GM19324 (cell line): ENCODE data around the gene RIOK3.
"Not testable (repeated sequence)": the region's sequence is repeated elsewhere in the genome, so short reads cannot be mapped to it uniquely, and the experiment has no call there.

Source experiments
- ATAC-seq: cut with Tn5 transposase; IDR thresholded peaks from one replicate; pipeline ENCODE4 v1.9.1; 2021; ENCODE audit warnings: mild to moderate bottlenecking, moderate library complexity; ENCODE audit not compliant: unreplicated experiment, low FRiP score

The RIOK3 gene, protein sequence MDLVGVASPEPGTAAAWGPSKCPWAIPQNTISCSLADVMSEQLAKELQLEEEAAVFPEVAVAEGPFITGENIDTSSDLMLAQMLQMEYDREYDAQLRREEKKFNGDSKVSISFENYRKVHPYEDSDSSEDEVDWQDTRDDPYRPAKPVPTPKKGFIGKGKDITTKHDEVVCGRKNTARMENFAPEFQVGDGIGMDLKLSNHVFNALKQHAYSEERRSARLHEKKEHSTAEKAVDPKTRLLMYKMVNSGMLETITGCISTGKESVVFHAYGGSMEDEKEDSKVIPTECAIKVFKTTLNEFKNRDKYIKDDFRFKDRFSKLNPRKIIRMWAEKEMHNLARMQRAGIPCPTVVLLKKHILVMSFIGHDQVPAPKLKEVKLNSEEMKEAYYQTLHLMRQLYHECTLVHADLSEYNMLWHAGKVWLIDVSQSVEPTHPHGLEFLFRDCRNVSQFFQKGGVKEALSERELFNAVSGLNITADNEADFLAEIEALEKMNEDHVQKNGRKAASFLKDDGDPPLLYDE

DNA sequence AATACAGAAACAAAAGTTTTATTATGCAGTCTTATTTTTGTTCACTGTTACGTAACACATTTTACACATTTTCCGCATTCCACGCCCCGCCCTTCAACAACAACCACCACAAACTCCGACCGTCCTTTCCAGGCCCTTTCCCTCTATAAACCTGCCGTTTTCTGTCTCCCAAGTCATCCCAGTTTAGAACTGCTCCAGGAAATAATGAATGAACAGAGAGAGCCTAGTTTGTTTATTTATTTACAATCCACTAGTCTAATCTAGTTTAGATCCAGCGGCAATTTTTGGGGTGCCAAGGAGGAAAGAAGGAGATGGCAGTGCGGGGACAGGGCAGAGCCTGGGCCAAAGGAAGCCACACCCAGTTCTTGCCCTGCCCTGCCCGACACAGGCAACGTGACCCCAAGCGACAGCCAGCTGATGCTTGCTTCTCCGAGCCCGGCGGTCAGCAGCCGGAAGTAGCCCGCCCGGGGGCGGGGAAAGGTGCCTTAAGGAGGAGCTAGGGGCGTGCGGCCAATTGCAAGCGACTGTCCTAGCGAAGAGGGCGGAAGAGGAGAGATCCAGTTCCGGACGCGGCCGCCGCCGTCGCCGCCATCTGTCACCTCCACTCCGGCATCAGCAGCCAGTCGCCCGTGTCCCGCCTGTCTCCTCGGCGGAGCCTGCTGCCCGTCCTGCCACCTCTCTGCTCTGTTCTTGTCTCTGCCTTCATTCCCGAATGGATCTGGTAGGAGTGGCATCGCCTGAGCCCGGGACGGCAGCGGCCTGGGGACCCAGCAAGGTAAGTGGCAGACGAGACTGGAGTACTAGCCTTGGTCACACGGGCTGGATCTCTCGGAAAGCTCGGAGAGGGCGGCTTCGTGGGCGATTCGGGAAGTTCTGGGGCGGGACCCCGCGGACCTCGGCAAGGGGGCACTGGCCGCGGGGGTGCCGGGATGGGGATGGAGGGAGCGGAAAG lies at the start of gene RIOK3:
TSS of gene RIOK3 (plus strand) at position 560 of the 952 bp plus-strand sequence. CDS start at position 713, 153 bp downstream.
- ATAC-seq = peak; percentile 98

DNA sequence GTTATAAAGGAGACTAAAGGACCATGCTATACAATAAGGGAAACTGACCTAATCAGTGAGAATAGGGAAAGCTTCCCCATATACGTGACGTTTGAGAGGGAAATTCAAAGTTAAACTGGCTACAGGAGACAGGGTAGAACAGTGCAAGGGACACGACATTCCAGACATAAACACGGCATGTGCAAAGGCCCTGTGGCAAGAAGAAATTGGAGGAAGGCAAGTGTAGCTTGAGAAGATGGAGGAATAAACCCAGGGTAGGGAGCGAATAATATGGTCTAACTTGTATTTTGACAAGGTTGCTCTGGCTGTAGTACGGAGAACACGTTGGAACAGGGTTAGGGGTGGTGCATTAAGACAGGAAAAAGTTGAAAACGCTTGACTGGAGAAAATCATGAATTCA lies 49.8 kb upstream of the RIOK3 start:
- ATAC-seq = no peak

DNA sequence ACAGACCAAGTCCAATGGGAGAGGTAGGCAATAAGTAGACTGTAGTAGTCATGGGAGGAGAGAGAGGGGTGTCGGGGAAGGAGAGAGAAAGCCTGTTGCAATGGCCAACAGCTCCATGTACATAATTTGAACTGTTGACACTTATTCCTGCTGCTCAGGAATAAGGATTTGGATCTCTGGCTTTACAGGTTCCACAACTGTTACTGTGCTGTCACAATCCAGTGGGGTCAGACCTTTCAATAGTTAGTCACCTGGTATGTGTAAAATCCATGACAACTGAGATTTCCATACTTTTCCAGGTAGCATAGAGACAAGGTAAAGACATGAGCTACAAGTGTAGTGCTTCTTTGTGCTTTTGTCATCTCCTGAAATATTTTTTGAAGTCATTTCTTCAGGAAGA lies 47.5 kb upstream of the RIOK3 start:
- no peak for ATAC-seq

DNA sequence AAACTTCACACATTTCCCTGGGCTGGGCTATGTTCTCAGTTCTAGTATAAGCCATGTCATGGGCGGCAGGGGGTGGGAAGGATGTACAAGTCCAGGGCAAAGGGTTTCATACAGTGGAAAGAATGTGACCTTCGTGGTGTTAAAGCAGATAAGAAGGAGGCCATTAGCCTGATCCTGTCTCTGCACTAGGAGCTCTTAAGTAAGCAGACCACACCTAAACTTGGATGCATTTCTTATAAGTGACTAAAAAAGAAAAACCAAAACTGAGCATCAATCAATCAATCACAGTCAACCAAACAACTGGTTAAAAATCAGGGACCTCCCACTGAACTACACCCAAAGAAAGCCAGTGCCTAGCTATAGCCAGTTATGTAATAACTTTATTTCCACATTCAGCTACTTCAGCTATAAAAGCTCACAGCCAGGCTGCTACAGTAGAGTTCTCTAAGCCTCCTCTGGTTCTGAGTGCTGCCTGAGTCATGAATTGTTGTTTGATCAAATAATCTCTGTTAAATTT lies 46.8 kb upstream of the RIOK3 start:
- no peak for ATAC-seq

DNA sequence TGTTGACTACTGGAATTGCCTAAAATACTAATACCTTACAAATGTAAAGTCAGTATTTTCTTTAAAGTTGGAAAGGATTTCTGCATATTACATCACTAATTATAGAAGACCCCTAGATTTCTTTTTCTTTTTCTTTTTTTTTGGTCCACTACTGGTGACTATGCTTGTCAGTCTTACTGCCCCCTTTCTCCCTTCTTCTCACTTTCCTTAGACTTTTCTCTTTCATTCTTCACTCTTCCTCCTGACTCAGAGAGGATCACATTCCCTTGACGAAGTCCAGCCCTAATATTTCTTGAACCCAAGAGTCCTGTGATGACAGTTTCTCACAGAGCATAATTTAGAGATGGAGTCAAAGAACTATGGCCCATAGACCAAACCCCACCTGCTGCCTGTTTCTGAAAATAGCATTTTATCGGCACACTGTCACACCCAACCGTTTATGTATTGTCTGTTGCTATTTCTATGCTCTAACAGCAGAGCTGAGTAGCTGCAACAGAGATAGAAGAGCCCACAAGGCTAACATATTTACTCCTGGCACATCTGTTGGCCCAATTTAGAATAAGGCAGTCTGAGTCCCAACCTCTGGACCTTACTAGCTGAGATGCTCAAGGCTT lies 40.6 kb upstream of the RIOK3 start:
- no peak for ATAC-seq

DNA sequence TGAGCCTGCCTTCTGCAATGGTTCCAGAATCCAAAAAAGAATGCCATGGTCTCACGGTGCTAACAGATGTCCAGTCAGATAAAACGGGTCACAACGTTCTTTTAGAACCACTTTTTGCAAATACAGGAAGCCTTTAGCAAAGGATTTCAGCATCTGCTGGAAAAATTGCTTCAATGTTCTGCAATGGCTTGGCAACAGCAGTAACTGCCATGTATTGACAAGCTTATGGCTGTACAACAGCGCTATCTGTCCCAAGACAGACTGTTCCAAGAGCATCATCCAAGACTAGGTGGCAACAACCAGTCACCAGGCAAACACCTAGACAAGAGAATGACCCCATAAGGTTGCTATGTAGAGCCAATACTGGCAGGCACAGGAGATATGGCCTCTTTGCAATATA lies 37.6 kb upstream of the RIOK3 start:
- ATAC-seq = no peak

DNA sequence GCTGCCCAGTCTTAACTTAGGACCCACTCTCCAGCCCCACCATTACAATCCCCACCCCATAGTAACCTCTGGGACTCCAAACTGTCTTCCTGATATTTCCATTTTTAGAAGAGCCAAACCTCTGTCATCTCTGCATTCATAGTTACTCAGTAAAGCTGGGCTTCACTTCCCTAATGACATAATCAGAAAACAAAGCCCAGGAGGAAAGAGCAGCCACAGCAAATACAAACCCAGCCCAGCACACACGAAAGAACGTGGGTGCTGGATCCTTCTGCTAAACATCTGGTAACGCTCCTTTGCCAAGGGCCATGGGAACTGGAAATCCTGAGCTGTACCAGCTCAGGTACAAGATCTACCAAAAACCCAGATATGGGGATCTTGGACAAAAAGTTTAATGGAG lies 36.8 kb upstream of the RIOK3 start:
- no peak for ATAC-seq

DNA sequence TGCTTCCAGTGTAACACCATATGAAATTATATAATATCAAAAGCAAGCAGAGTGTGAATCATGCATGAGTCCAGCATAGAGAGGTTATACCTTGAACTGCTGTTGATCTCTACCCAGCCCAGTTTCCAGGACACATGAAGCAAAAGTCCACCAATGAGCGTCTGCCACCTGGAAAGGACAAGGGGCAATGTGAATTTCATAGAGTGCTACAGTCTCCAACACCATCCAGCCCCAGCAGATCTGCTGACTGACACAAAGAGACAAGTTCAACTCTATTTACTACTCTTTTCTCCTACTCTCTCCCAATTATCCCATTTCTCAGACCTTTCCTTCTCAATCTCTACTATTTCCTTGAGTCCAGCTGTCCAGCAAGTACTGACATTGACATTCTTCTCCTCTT lies 31.8 kb upstream of the RIOK3 start:
- ATAC-seq = no peak

DNA sequence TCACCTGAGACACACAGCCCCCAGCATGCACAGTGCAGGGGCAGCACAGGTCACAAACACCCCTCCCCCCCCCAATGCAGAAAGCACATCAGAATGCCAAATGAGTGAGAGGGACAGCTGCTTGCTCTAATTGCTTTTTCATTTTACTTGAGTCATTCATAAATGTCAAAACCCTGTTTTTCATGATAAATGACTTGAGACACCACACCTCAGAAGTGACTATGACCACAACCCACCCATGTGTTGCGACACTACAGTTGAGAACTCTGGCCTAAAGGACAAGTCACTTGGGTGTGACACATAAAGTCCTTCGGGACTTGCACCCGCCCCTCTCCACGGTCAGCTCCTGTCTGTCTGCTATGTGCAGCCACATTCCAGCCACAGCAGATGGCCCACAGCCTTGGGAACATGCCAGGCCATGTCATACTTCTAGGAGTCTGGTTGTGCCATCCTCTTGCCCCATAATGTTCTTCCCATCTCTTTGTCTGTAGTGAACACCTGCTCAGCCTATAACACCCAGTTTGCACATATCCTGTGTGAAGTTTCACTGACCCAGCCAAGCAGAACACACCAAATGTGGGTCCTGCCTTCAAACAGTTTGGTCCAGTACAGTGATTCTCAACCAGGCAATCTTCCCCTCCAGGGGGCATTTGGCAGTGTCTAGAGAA lies 30.2 kb upstream of the RIOK3 start:
- peak; percentile 94 for ATAC-seq

DNA sequence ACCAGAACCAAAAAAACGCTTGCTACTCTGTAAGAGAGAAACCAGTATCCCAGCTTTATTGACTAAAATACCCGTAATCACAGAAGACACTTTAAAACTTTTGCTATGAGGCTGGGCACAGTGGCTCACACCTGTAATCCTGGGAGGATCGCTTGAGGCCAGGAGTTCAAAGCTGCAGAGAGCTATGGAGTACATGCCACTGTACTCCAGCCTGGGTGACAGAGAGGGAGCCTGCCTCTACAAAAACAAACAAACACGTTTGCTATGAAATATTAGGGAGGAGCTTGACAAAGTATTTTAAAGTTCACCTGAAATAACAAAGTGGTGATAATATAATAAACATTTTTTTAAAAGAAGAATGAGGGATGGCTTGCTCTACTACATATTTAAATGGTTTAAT lies 28.5 kb upstream of the RIOK3 start:
- no peak for ATAC-seq

DNA sequence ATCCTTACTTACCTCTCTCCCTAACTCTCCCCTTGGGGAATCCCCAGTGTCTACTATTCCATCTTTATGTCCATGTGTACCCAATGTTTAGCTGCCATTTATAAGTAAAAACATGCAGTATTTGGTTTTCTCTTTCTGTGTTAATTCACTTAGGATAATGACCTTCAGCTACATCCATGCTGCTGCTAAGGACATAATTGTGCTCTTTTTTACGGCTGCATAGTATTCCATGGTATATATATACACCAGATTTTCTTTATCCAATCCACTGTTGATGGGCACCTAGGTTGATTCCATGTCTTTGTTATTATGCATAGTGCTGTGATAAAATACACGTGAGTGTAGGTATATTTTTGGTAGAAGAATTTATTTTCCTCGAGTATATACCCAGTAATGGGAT lies 24.3 kb upstream of the RIOK3 start:
- ATAC-seq = no peak

DNA sequence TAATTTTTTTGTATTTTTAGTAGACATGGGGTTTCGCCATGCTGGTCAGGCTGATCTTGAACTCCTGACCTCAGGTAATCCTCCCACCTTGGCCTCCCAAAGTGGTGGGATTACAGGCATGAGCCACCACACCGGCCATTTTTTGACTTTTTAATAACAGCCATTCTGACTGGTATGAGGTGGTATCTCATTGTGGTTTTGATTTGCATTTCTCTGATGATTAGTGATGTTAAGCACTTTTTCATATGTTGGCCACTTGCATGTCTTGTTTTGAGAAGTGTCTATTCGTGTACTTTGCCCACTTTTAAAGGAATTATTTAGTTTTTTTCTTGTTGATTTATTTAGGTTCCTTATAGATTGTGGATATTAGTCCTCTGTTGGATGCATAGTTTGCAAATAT lies 23.5 kb upstream of the RIOK3 start:
- not testable (repeated sequence) for ATAC-seq

DNA sequence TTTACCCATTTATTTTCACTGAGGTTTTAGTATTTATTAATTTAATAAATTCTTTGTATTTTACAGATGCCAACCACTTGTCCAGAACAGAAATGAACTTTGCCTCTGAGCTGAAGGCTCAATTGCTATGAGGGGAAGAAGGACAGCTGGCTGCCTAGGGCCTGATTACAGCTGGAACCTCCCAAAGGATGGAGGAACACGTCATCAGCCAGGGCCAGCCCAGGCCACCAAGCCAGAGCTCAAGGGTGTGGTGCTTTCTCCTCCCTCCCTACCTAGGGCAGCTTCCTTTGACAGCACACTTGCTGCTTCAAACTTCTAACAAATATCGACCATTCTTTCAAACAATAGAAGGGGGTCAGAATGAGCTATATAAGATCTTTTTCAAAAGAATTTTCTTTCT lies 19.7 kb upstream of the RIOK3 start:
- ATAC-seq = no peak

DNA sequence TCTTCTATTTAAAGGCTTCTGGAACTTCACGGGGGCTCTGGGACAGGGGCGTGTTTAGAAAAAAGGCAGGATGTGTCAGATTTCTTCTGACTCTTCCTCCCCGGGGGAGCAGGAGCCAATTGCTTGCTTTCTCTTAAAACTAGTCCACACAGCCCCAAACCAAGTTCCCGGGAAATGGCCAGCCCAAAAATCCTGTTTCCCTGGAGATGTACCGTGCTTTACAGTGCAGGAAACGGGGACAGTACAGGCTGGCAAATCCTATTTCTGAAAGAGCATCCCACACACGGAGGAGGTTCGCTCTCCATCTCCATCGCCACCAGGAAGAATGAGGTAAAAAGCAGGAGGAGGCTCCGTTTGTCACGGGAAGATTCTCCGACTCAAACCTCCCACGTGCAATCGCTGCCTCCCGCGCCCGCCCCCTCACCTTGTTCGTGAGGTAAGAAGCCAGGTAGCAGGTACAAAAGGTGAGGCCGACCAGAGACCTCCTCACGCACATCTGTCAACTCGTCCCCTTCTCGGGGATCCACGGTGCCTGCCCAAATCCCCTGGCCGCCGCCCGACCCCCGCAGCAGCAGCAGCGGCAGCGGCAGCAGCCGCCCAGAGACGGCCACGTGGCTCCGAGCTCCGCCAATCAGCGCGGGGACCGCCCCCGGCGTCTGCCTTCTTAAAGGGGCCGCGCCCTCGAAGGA lies 15.6 kb upstream of the RIOK3 start:
- ATAC-seq = peak; percentile 96

DNA sequence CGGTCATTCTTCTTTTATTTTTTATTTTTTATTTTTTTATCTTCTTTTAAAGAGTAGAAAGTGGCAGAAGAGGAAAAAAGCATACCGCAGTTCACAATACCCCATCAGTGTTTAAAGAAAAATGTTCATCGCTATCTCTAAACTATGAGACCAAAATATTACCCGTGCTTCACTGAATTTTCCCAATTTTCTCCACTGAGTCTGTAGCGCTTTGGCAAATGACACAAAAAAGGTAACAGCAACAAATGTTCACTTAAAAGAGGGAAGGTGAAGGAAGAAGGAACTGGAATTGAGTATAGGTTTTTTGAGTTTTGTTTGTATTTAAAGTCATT lies 15.1 kb upstream of the RIOK3 start:
- no peak for ATAC-seq

DNA sequence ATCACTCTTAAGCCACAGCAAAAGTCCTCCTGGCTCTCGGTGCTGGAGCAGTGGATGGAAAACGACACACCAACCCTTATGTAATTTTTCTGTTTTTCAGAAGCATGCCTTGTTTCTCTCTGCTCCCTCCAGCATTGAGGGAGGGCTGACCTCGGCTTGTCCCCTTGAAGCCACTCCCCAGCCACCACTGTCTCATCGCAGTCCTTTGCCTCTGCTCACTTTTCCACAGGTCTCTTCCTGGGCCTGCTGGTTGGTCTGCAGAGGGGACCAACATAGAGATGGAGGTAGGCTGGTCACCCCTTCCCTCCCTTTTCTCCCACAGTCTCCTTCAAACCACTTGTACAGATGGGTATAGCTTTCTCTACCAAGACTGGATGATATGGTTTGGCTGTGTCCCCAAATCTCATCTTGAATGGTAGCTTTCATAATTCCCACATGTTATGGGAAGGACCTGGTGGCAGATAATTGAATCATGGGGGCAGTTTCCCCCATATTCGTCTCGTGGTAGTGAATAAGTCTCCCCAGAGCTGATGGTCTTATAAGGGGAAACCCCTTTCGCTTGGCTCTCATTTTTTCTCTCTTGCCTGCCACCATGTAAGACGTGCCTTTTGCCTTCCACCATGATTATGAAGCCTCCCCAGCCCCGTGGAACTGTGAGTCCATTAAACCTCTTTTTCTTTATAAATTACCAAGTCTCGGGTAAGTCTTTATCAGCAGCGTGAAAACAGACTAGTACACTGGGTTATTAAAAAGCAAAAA lies 14.3 kb upstream of the RIOK3 start:
- ATAC-seq = no peak

DNA sequence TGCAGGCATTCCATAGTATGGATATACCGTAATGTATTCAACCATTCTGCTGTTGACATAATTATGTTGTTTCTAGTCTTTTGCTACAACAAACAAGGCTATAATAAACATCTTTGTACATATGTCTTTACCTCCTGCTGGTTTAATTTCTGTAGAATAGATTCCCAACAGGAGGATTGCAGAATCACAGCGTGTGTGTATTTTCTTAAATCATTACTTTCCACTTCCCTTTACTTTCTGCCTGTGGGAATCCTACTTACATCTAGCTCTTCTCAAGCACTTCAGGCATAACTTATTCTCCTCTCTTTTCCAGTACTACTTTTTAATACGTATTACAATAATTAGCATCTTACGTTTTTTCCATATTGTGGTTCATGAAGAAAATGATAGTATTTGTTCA lies 13.0 kb upstream of the RIOK3 start:
- no peak for ATAC-seq

DNA sequence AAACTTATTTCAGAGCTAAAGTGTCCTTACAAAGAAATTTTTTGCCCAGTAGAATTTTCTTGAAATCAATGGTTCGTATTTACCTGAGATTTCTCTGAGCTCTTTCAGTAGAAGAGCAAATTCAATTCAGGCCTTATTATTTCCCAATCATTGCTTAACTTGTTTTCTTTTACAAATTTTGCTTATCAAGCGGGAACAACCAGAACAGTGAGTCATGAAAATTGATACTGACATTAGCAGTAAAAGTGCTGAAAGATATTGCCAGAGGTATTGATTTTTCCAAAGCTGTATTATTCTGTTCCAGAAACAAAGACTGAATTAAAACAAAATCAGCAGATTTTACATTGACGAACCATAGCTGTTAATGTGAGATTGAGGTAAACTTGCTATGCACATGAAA lies 10.1 kb upstream of the RIOK3 start:
- ATAC-seq = no peak

DNA sequence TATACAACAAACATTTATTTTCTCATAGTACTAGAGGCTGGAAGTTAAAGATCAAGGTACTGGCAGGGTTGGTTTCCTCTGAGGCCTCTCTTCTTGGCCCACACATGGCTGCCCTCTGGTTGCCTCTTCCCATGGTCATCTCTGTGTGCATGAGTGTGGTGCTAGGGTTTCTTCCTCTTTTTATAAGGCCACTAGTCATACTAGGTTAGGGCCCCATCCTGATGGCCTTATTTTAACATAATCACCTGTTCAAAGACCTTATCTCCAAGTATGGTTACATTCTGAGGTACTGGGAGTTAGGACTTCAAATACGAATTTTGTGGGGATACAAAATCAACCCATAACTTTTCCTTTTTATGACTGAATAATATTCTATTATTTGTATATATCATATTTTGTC lies 4.8 kb upstream of the RIOK3 start:
- ATAC-seq = no peak
